HEK293 (cell line): Measurements from ENCODE around the gene ERP44.

Experiments used
- CTCF ChIA-PET: fragments of 350-600 bp; formaldehyde crosslinking; extraction: SDS; loops from one replicate; lab custom pipeline; 2021; ENCODE audit warnings: antibody characterized with exemption; lab: Yijun Ruan, JAX
- POLR2A ChIA-PET: fragments of 300-600 bp; formaldehyde crosslinking; extraction: SDS; loops from one replicate; lab custom pipeline; 2020; ENCODE audit warnings: antibody characterized with exemption, inconsistent platforms; lab: Yijun Ruan, JAX
- H3K27ac ChIP-seq: fragments of 200-500 bp; sonication (Bioruptor generic); 2 replicates; pipeline ENCODE4 v1.5.1; 2014; ENCODE audit warnings: low read depth, low read length, control low read depth, inconsistent platforms; ENCODE audit errors: extremely low read depth
- H3K36me3 ChIP-seq, 2 experiments: fragments of 200-500 bp in 1 of 2; sonication (Bioruptor generic) in 1 of 2; 1 replicate in 1 of 2; 2 replicates in 1 of 2; pipeline ENCODE4 v1.5.1; 2014 to 2017; ENCODE audit warnings: inconsistent platforms in 2 of 2, low read length in 2 of 2; ENCODE audit not compliant: control insufficient read depth in 2 of 2, insufficient read depth in 1 of 2
- H3K4me1 ChIP-seq: fragments of 200-500 bp; sonication (Bioruptor generic); 2 replicates; pipeline ENCODE4 v1.5.1; 2014; ENCODE audit warnings: mild to moderate bottlenecking, low read length, inconsistent platforms; ENCODE audit not compliant: control insufficient read depth, insufficient read depth
- H3K4me3 ChIP-seq: 2 replicates; pipeline ENCODE4 v1.5.1; 2011; ENCODE audit warnings: low read depth, mild to moderate bottlenecking, control low read depth, low read length, moderate library complexity
- H3K9me3 ChIP-seq: fragments of 200-500 bp; sonication (Bioruptor generic); 2 replicates; pipeline ENCODE4 v1.5.1; 2014; ENCODE audit warnings: low read depth, low read length, inconsistent platforms; ENCODE audit not compliant: control insufficient read depth, insufficient read depth
- EGR2 ChIP-seq: fragments of 450-650 bp; formaldehyde crosslinking; IDR thresholded peaks from 2 replicates; pipeline ENCODE4 v1.5.1; 2016; ENCODE audit warnings: low read depth, missing biosample characterization, missing genetic modification characterization
- PATZ1 ChIP-seq: fragments of 450-650 bp; formaldehyde crosslinking; IDR thresholded peaks from 2 replicates; pipeline ENCODE4 v1.5.1; 2016; ENCODE audit warnings: missing biosample characterization, missing genetic modification characterization
- SCRT1 ChIP-seq: fragments of 450-650 bp; formaldehyde crosslinking; IDR thresholded peaks from 2 replicates; pipeline ENCODE4 v1.5.1; 2016; ENCODE audit warnings: missing biosample characterization, missing genetic modification characterization, borderline replicate concordance
- YY1 ChIP-seq: fragments of 450-650 bp; formaldehyde crosslinking; IDR thresholded peaks from 2 replicates; pipeline ENCODE4 v1.5.1; 2018; ENCODE audit warnings: missing biosample characterization, missing genetic modification characterization
- ZBTB26 ChIP-seq: fragments of 450-650 bp; formaldehyde crosslinking; optimal IDR thresholded peaks from 2 replicates; pipeline ENCODE3; 2016; ENCODE audit warnings: missing biosample characterization, mild to moderate bottlenecking, missing genetic modification characterization
- ZBTB44 ChIP-seq: fragments of 450-650 bp; IDR thresholded peaks from 2 replicates; pipeline ENCODE4 v1.5.1; 2018; ENCODE audit warnings: missing biosample characterization, mild to moderate bottlenecking, missing genetic modification characterization
- ZEB2 ChIP-seq: fragments of 450-650 bp; formaldehyde crosslinking; IDR thresholded peaks from 2 replicates; pipeline ENCODE4 v1.5.1; 2016; ENCODE audit warnings: missing biosample characterization, missing genetic modification characterization
- ZFP41 ChIP-seq: fragments of 450-650 bp; formaldehyde crosslinking; IDR thresholded peaks from 2 replicates; pipeline ENCODE4 v1.5.1; 2016; ENCODE audit warnings: missing biosample characterization, missing genetic modification characterization, borderline replicate concordance
- ZNF2 ChIP-seq: fragments of 450-650 bp; formaldehyde crosslinking; IDR thresholded peaks from 2 replicates; pipeline ENCODE4 v1.5.1; 2016; ENCODE audit warnings: missing biosample characterization, missing genetic modification characterization
- ZNF324 ChIP-seq: fragments of 450-650 bp; formaldehyde crosslinking; IDR thresholded peaks from 2 replicates; pipeline ENCODE4 v1.5.1; 2016; ENCODE audit warnings: missing biosample characterization, missing genetic modification characterization
- ZNF366 ChIP-seq: fragments of 450-650 bp; formaldehyde crosslinking; conservative IDR thresholded peaks from 2 replicates; pipeline ENCODE4 v1.5.1; 2016; ENCODE audit warnings: missing biosample characterization, missing genetic modification characterization
- ZNF48 ChIP-seq: fragments of 450-650 bp; formaldehyde crosslinking; IDR thresholded peaks from 2 replicates; pipeline ENCODE4 v1.5.1; 2016; ENCODE audit warnings: missing biosample characterization, missing genetic modification characterization
- ZNF558 ChIP-seq: fragments of 450-650 bp; formaldehyde crosslinking; IDR thresholded peaks from 2 replicates; pipeline ENCODE4 v1.5.1; 2016; ENCODE audit warnings: missing biosample characterization, missing genetic modification characterization
- TF ChIP-seq, protein P1 (sequence below): fragments of 450-650 bp; formaldehyde crosslinking; IDR thresholded peaks from 2 replicates; pipeline ENCODE4 v1.5.0; 2017; ENCODE audit warnings: missing biosample characterization, missing genetic modification characterization, borderline replicate concordance
- TF ChIP-seq, protein P2 (sequence below): fragments of 450-650 bp; formaldehyde crosslinking; IDR thresholded peaks from 2 replicates; pipeline ENCODE4 v1.5.1; 2016; ENCODE audit warnings: missing biosample characterization, missing genetic modification characterization

The ERP44 gene

DNA sequence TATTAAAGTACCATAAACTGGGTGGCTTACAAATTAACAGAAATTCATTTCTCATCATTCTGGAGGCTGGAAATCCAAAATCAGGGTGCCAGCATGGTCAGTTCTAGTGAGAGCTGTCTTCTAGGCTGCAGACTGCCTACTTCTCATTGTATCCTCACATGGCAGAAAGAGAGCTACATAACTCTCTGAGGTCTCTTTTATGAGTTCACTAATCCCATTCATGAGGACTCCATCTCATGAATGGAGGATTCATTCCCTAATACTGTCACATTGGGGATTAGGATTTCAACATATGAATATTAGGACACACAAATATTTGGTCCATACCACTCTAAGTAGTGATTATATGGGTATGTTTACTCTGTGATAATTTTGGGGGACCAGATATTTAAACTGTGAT is 84.0 kb downstream of the ERP44 start:
- no peak overlapping the region for H3K4me3 ChIP-seq
- no peaks in the 10 kb centered on the region for H3K4me1 ChIP-seq
- H3K27ac ChIP-seq, result no peak overlapping the region
- TF ChIP-seq ZNF2 (tag by site-specific recombination) (no peak), SCRT1 (tag by site-specific recombination) (no peak), ZBTB26 (tag by site-specific recombination) (no peak), ZFP41 (tag by site-specific recombination) (no peak), ZNF48 (tag by site-specific recombination) (no peak)
- peaks cover 0 to 21% of the 10 kb centered on the region in 2 experiments; a peak in 1 of 3 replicates for H3K36me3 ChIP-seq
- H3K9me3 ChIP-seq, result no peaks in the 10 kb centered on the region
- ChIA-PET POLR2A (no interaction called here), CTCF (no interaction called here)

DNA sequence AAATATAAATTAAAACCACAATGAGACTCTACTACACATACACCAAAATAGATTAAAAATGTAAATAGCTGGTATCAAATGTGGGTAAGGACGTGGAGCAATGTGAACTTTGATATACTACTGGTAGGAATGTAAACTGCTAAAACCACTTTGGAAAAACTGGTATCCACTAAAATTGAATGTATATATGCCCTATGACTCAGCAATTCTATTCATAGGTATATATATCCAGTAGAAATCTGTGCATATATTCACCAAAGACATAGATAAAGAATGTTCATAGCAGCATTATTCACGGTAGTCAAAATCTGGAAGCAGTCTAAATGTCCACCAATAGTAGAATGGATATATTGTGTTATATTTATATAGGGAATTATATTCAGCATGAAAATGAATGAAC is 85.2 kb downstream of the ERP44 start:
- no peak overlapping the region for H3K27ac ChIP-seq
- ChIA-PET CTCF (interaction anchor here (1.0 to 1.3 kb wide), 2 partner anchors 203 to 849 kb away, joined by 3 to 4 read pairs; no protein-coding TSS in a partner anchor), POLR2A (no interaction called here)
- H3K36me3 ChIP-seq, result peaks cover 0 to 17% of the 10 kb centered on the region in 2 experiments; a peak in 1 of 3 replicates
- TF ChIP-seq ZEB2 (tag by site-specific recombination), result no peak
- TF ChIP-seq, protein P1, sequence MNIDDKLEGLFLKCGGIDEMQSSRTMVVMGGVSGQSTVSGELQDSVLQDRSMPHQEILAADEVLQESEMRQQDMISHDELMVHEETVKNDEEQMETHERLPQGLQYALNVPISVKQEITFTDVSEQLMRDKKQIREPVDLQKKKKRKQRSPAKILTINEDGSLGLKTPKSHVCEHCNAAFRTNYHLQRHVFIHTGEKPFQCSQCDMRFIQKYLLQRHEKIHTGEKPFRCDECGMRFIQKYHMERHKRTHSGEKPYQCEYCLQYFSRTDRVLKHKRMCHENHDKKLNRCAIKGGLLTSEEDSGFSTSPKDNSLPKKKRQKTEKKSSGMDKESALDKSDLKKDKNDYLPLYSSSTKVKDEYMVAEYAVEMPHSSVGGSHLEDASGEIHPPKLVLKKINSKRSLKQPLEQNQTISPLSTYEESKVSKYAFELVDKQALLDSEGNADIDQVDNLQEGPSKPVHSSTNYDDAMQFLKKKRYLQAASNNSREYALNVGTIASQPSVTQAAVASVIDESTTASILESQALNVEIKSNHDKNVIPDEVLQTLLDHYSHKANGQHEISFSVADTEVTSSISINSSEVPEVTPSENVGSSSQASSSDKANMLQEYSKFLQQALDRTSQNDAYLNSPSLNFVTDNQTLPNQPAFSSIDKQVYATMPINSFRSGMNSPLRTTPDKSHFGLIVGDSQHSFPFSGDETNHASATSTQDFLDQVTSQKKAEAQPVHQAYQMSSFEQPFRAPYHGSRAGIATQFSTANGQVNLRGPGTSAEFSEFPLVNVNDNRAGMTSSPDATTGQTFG (tag by site-specific recombination), result no peak
- no peak for TF ChIP-seq PATZ1 (tag by site-specific recombination)
- TF ChIP-seq YY1, result no peak
- TF ChIP-seq, protein P2, sequence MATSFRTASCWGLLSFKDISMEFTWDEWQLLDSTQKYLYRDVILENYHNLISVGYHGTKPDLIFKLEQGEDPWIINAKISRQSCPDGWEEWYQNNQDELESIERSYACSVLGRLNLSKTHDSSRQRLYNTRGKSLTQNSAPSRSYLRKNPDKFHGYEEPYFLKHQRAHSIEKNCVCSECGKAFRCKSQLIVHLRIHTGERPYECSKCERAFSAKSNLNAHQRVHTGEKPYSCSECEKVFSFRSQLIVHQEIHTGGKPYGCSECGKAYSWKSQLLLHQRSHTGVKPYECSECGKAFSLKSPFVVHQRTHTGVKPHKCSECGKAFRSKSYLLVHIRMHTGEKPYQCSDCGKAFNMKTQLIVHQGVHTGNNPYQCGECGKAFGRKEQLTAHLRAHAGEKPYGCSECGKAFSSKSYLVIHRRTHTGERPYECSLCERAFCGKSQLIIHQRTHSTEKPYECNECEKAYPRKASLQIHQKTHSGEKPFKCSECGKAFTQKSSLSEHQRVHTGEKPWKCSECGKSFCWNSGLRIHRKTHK, result no peak
- TF ChIP-seq ZNF558 (tag by site-specific recombination), result no peak
- no peak for TF ChIP-seq ZBTB44 (tag by site-specific recombination)
- TF ChIP-seq ZNF2 (tag by site-specific recombination), result no peak
- TF ChIP-seq ZNF324 (tag by site-specific recombination), result no peak
- no peak for TF ChIP-seq EGR2
- TF ChIP-seq ZNF366 (tag by site-specific recombination), result no peak
- no peak overlapping the region for H3K4me3 ChIP-seq
- no peaks in the 10 kb centered on the region for H3K9me3 ChIP-seq
- H3K4me1 ChIP-seq, result no peaks in the 10 kb centered on the region
